H9 (cell line): Measurements from ENCODE around the gene EHD1. TPM values are rescaled to one million over a fixed set of nuclear protein-coding genes. Genes with fewer than 3 reads are reported as not detected.

Experiments used
- DNase-seq: peaks from one replicate; pipeline ENCODE4 v3.0.0-alpha.2; 2017
- H2AFZ ChIP-seq: one replicate; pipeline ENCODE4 v1.6.1; 2013; ENCODE audit warnings: mild to moderate bottlenecking, low read length, control low read depth, moderate library complexity
- H2AK5ac ChIP-seq: 2 replicates; pipeline ENCODE4 v1.6.1; 2013; ENCODE audit warnings: low read length, control low read depth, mixed read lengths; ENCODE audit not compliant: insufficient read length
- H2BK120ac ChIP-seq: one replicate; pipeline ENCODE4 v1.6.1; 2013; ENCODE audit warnings: low read depth, mild to moderate bottlenecking, low read length, control low read depth, inconsistent platforms; ENCODE audit not compliant: poor library complexity, severe bottlenecking
- H2BK12ac ChIP-seq: 2 replicates; pipeline ENCODE4 v1.6.1; 2013; ENCODE audit warnings: low read length, control low read depth, mixed read lengths, low read depth; ENCODE audit not compliant: insufficient read length
- H2BK15ac ChIP-seq: 2 replicates; pipeline ENCODE4 v1.6.1; 2013; ENCODE audit warnings: low read depth, low read length, control low read depth
- H2BK20ac ChIP-seq: one replicate; pipeline ENCODE4 v1.6.1; 2013; ENCODE audit warnings: low read depth, mild to moderate bottlenecking, low read length, control low read depth, inconsistent platforms; ENCODE audit not compliant: poor library complexity, severe bottlenecking
- H2BK5ac ChIP-seq: 2 replicates; pipeline ENCODE4 v1.6.1; 2013; ENCODE audit warnings: low read length, control low read depth, mixed read lengths; ENCODE audit not compliant: insufficient read length
- H3K14ac ChIP-seq: 2 replicates; pipeline ENCODE4 v1.6.1; 2013; ENCODE audit warnings: low read length, control low read depth; ENCODE audit not compliant: insufficient read depth
- H3K18ac ChIP-seq: 2 replicates; pipeline ENCODE4 v1.6.1; 2013; ENCODE audit warnings: low read depth, mild to moderate bottlenecking, mixed read lengths, low read length, control low read depth; ENCODE audit not compliant: insufficient read length
- H3K23ac ChIP-seq: 2 replicates; pipeline ENCODE4 v1.6.1; 2013; ENCODE audit warnings: low read length, control low read depth, mixed read lengths, low read depth; ENCODE audit not compliant: insufficient read length
- H3K23me2 ChIP-seq: 2 replicates; pipeline ENCODE4 v1.6.1; 2013; ENCODE audit warnings: low read depth, mild to moderate bottlenecking, mixed read lengths, low read length, control low read depth; ENCODE audit not compliant: insufficient read length, poor library complexity, severe bottlenecking
- H3K27ac ChIP-seq: 2 replicates; pipeline ENCODE4 v1.5.1; 2013; ENCODE audit warnings: low read length, control low read depth, mixed read lengths, low read depth; ENCODE audit not compliant: insufficient read length
- H3K27me3 ChIP-seq: 2 replicates; pipeline ENCODE4 v1.6.1; 2013; ENCODE audit warnings: low read length, control low read depth, inconsistent platforms; ENCODE audit not compliant: insufficient read depth
- H3K4ac ChIP-seq: 2 replicates; pipeline ENCODE4 v1.6.1; 2013; ENCODE audit warnings: low read depth, mild to moderate bottlenecking, control low read depth, inconsistent platforms, low read length, moderate library complexity
- H3K4me1 ChIP-seq: 2 replicates; pipeline ENCODE4 v1.6.1; 2013; ENCODE audit warnings: low read length, control low read depth, inconsistent platforms; ENCODE audit not compliant: insufficient read depth
- H3K4me2 ChIP-seq: 2 replicates; pipeline ENCODE4 v1.6.1; 2013; ENCODE audit warnings: low read length, control low read depth, mixed read lengths; ENCODE audit not compliant: insufficient read length, insufficient read depth
- H3K56ac ChIP-seq: 2 replicates; pipeline ENCODE4 v1.6.1; 2013; ENCODE audit warnings: low read depth, mild to moderate bottlenecking, mixed read lengths, low read length, control low read depth; ENCODE audit not compliant: insufficient read length
- H3K79me1 ChIP-seq: 2 replicates; pipeline ENCODE4 v1.6.1; 2013; ENCODE audit warnings: low read depth, mild to moderate bottlenecking, moderate library complexity, low read length, control low read depth, inconsistent platforms; ENCODE audit not compliant: insufficient read depth, poor library complexity, severe bottlenecking
- H3K79me2 ChIP-seq: 2 replicates; pipeline ENCODE4 v1.6.1; 2013; ENCODE audit warnings: low read length, control low read depth, inconsistent platforms; ENCODE audit not compliant: insufficient read depth
- H3K9ac ChIP-seq: 2 replicates; pipeline ENCODE4 v1.6.1; 2013; ENCODE audit warnings: low read length, control low read depth, mixed read lengths; ENCODE audit not compliant: insufficient read length; ENCODE audit errors: extremely low read depth
- H3K9me3 ChIP-seq: one replicate; pipeline ENCODE4 v1.6.1; 2013; ENCODE audit warnings: low read depth, low read length, inconsistent platforms; ENCODE audit not compliant: control insufficient read depth
- H3T11ph ChIP-seq: one replicate; pipeline ENCODE4 v1.6.1; 2013; ENCODE audit warnings: mild to moderate bottlenecking, low read length, control low read depth, inconsistent platforms
- H4K20me1 ChIP-seq: one replicate; pipeline ENCODE4 v1.6.1; 2013; ENCODE audit not compliant: control insufficient read depth, insufficient read length, insufficient read depth
- H4K5ac ChIP-seq: 2 replicates; pipeline ENCODE4 v1.6.1; 2013; ENCODE audit warnings: low read depth, mild to moderate bottlenecking, mixed read lengths, low read length, control low read depth; ENCODE audit not compliant: insufficient read length
- H4K8ac ChIP-seq: replicated peaks from 2 replicates; pipeline ENCODE4 v1.6.1; 2013; ENCODE audit warnings: low read length, control low read depth, mixed read lengths, low read depth; ENCODE audit not compliant: insufficient read length
- H4K91ac ChIP-seq: 2 replicates; pipeline ENCODE4 v1.6.1; 2013; ENCODE audit warnings: low read depth, mild to moderate bottlenecking, moderate library complexity, mixed read lengths, low read length, control low read depth; ENCODE audit not compliant: insufficient read length
- H3K27ac Mint-ChIP-seq, 3 experiments: 2 replicates in 2 of 3; 3 replicates in 1 of 3; pipeline ENCODE4 v1.8.0; 2020 to 2021; ENCODE audit warnings: mixed read lengths in 3 of 3, mild to moderate bottlenecking in 1 of 3, moderate library complexity in 1 of 3
- H3K27me3 Mint-ChIP-seq: 2 replicates; pipeline ENCODE4 v1.8.0; 2021; ENCODE audit warnings: low read depth, mild to moderate bottlenecking, moderate library complexity, mixed read lengths
- H3K36me3 Mint-ChIP-seq, 3 experiments: 2 replicates in 2 of 3; 3 replicates in 1 of 3; pipeline ENCODE4 v1.8.0; 2020 to 2021; ENCODE audit warnings: low read depth in 3 of 3, mixed read lengths in 3 of 3; ENCODE audit not compliant: insufficient read depth in 1 of 3
- H3K4me1 Mint-ChIP-seq, 2 experiments: 2 replicates each; pipeline ENCODE4 v1.8.0; 2020; ENCODE audit warnings: mixed read lengths in 2 of 2
- H3K4me3 Mint-ChIP-seq, 2 experiments: 2 replicates in 1 of 2; 3 replicates in 1 of 2; pipeline ENCODE4 v1.8.0; 2020 to 2021; ENCODE audit warnings: mild to moderate bottlenecking in 2 of 2, mixed read lengths in 2 of 2, moderate library complexity in 1 of 2
- H3K9me3 Mint-ChIP-seq, 2 experiments: 2 replicates in 1 of 2; 3 replicates in 1 of 2; pipeline ENCODE4 v1.8.0; 2020; ENCODE audit warnings: mild to moderate bottlenecking in 2 of 2, mixed read lengths in 2 of 2, moderate library complexity in 1 of 2
- CTCF ChIP-seq: fragments of 200-600 bp; sonication (generic); conservative IDR thresholded peaks from 3 replicates; pipeline ENCODE4 v1.8.0; 2021; ENCODE audit warnings: antibody characterized with exemption, mild to moderate bottlenecking
- WGBS: extraction: QIAGEN DNeasy Blood & Tissue Kit; methylation state at CpG from one replicate; pipeline ENCODE4 v1.1.7; 2013; ENCODE audit warnings: missing lambda C conversion rate, low lambda C conversion rate, mixed read lengths; ENCODE audit not compliant: insufficient read length; ENCODE audit errors: extremely low coverage; 5-methylcytosine and 5-hydroxymethylcytosine counted together
- total RNA-seq: library from RNA; stranded (reverse); gene quantifications from 2 replicates; pipeline ENCODE4 v1.2.1, GENCODE V29; 2021

Gene EHD1
- total RNA-seq, 1 experiment from 2014 or later: 31.0 TPM

GRCh38 chr11:64883575-64883974 is 5.2 kb upstream of the EHD1 start:
- no peak for TF ChIP-seq CTCF
- H3K4me1 ChIP-seq: no peaks in the 10 kb centered on the region; the same call in 1 of the 2 replicates
- H2BK120ac ChIP-seq: no peak overlapping the region
- Mint-ChIP-seq H3K36me3 (no peaks in the 10 kb centered on the region), H3K9me3 (no peaks in the 10 kb centered on the region; a peak in 1 of 5 replicates), H3K4me1 (peaks cover 21 to 27% of the 10 kb centered on the region in 2 experiments), H3K27me3 (peaks cover 4% of the 10 kb centered on the region), H3K27ac (no peak overlapping the region), H3K4me3 (no peak overlapping the region; a peak in 1 of 5 replicates)
- no peaks in the 10 kb centered on the region for H3K9me3 ChIP-seq
- H2BK20ac ChIP-seq: no peak overlapping the region
- H3K4me2 ChIP-seq: no peak overlapping the region
- no peak overlapping the region for H2AFZ ChIP-seq
- no peak overlapping the region for H3K56ac ChIP-seq
- WGBS: no CpG with 5 or more reads among the region's 5 CpGs
- no peak overlapping the region for H2AK5ac ChIP-seq
- no peak overlapping the region for H2BK15ac ChIP-seq
- H3K27ac ChIP-seq: no peak overlapping the region
- peaks cover 11% of the 10 kb centered on the region for H3K23me2 ChIP-seq
- H3K79me2 ChIP-seq: no peaks in the 10 kb centered on the region
- no peak overlapping the region for H3K14ac ChIP-seq
- H3K18ac ChIP-seq: no peak overlapping the region
- H3K23ac ChIP-seq: no peak overlapping the region
- no peaks in the 10 kb centered on the region for H3K27me3 ChIP-seq
- no peak overlapping the region for H4K91ac ChIP-seq
- H3K79me1 ChIP-seq: no peaks in the 10 kb centered on the region
- H4K8ac ChIP-seq: no peak overlapping the region
- no peaks in the 10 kb centered on the region for H4K20me1 ChIP-seq
- no peak overlapping the region for H3K9ac ChIP-seq
- no peak overlapping the region for H4K5ac ChIP-seq
- no peak for DNase-seq
- H3K4ac ChIP-seq: no peak overlapping the region
- no peak overlapping the region for H3T11ph ChIP-seq
- no peak overlapping the region for H2BK5ac ChIP-seq
- H2BK12ac ChIP-seq: no peak overlapping the region
